ENCODE results near the gene TECPR2. TPM values are rescaled to one million over a fixed set of nuclear protein-coding genes. Genes with fewer than 3 reads are reported as not detected.

Gene TECPR2
- total RNA-seq, 1 donor from 2014 or later = 8.4 TPM

DNA sequence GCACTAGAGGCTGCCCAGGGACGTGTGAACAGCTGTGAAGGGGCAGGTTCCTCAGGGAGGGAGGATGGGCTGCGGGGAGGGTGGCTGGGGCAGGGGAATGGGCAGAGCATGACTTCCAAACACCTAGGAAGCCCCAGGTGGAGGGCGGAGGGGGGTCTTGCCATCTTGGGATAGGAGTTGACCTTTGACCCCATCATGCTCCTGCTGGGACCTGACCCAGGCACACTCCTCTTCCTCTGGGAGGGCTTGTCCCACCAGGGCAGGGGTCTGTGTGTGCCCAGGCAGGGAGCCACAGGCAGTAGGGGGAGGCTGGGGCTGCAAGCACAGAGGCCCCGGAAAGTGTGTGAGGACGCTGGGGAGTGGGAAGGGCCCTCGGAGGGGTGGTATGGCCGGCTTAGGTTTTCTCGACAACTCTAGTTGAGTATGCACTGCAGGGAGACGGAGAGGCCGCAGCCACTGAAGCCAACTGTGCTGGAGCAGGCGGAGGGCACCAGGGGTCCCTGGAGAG, 150.1 kb downstream of the TECPR2 start:
- peaks cover 9% of the 10 kb centered on the region for H4K20me1 ChIP-seq (ENCODE audit: low read depth)
- H3K36me3 ChIP-seq = no peaks in the 10 kb centered on the region
- no peak for DNase-seq (ENCODE audit: low spot score)
- Mint-ChIP-seq H3K36me3 (peaks cover 3% of the 10 kb centered on the region), H3K4me1 (peaks cover 33% of the 10 kb centered on the region), H3K27ac (peak overlapping the region; percentile 57), H3K4me3 (no peak overlapping the region), H3K27me3 (ENCODE audit: insufficient read depth, low read depth) (peaks cover 10% of the 10 kb centered on the region), H3K9me3 (no peaks in the 10 kb centered on the region)
- no peak overlapping the region for H3K9ac ChIP-seq
- peaks cover 37% of the 10 kb centered on the region for H3F3A ChIP-seq (ENCODE audit: low read depth)
- H3K4me2 ChIP-seq = no peak overlapping the region
- H3K27me3 ChIP-seq = peaks cover 5% of the 10 kb centered on the region
- TF ChIP-seq EZH2 (IDR thresholded peaks at IDR 0.05) = no peak
- TF ChIP-seq, protein P1, sequence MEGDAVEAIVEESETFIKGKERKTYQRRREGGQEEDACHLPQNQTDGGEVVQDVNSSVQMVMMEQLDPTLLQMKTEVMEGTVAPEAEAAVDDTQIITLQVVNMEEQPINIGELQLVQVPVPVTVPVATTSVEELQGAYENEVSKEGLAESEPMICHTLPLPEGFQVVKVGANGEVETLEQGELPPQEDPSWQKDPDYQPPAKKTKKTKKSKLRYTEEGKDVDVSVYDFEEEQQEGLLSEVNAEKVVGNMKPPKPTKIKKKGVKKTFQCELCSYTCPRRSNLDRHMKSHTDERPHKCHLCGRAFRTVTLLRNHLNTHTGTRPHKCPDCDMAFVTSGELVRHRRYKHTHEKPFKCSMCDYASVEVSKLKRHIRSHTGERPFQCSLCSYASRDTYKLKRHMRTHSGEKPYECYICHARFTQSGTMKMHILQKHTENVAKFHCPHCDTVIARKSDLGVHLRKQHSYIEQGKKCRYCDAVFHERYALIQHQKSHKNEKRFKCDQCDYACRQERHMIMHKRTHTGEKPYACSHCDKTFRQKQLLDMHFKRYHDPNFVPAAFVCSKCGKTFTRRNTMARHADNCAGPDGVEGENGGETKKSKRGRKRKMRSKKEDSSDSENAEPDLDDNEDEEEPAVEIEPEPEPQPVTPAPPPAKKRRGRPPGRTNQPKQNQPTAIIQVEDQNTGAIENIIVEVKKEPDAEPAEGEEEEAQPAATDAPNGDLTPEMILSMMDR (IDR thresholded peaks at IDR 0.05) = no peak
- no peak for TF ChIP-seq EZH2phosphoT487 (IDR thresholded peaks at IDR 0.05)
- no peaks in the 10 kb centered on the region for H3K9me3 ChIP-seq (ENCODE audit: low read depth)
- no peak overlapping the region for H3K4me3 ChIP-seq
- H3K79me2 ChIP-seq (ENCODE audit: low read depth) = peaks cover 7% of the 10 kb centered on the region
- no peak overlapping the region for H3K27ac ChIP-seq
- H3K4me1 ChIP-seq = peaks cover 4% of the 10 kb centered on the region
- no peak overlapping the region for H2AFZ ChIP-seq (replicated peaks)

DNA sequence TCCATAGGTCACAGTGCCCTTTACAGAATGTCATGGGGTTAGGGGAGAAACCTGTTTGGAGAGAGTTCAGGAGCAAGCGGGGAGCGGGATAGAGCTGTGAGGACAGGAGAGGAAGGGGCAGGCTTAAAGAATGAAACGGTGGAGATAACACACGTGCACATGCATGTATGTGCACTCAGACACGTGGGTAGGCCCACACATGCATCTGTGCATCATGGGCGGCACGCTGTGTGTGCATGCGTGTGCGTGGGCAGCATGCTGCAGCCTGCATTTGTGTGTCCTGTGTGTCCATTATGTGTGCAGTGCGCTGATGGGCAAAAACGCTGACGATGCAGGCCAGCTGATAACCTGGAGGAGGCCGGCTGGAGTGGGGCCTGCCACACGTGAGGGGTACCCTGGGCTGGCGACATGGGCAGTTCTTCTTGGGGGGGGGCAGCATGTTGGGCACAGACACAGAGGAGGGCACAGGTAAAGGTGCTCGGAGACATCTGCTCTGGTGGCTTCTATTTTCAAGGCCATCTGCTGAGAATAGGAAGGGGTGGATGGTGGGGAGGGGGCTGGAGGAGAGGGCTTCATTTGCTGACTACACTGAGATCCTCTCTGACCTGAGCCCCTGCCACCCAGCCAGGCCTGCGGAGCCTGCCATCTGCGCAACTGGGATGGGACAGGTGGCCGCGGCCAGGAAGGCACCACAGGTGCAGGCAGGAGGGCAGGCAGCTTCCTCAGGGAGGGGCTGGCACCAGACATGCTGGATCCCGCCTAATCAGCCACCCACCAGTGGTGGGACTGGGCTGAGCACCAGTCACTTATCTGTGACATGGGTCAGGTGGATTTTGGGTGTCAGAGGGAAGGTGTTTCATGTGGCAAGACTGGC, 151.4 kb downstream of the TECPR2 start:
- Histone ChIP-seq H3K9ac (no peak overlapping the region), H3K79me2 (ENCODE audit: low read depth) (no peaks in the 10 kb centered on the region), H3K9me3 (ENCODE audit: low read depth) (no peaks in the 10 kb centered on the region), H3K27me3 (peaks cover 15% of the 10 kb centered on the region), H3K36me3 (no peaks in the 10 kb centered on the region), H3F3A (ENCODE audit: low read depth) (peaks cover 34% of the 10 kb centered on the region), H4K20me1 (ENCODE audit: low read depth) (no peaks in the 10 kb centered on the region), H3K4me2 (no peak overlapping the region), H3K4me3 (no peak overlapping the region), H2AFZ (replicated peaks) (no peak overlapping the region), H3K4me1 (peaks cover 4% of the 10 kb centered on the region), H3K27ac (no peak overlapping the region)
- Mint-ChIP-seq H3K4me3 (no peak overlapping the region), H3K36me3 (no peaks in the 10 kb centered on the region), H3K27me3 (ENCODE audit: insufficient read depth, low read depth) (peaks cover 11% of the 10 kb centered on the region), H3K27ac (no peak overlapping the region), H3K4me1 (peaks cover 24% of the 10 kb centered on the region), H3K9me3 (no peaks in the 10 kb centered on the region)
- no peak for TF ChIP-seq EZH2phosphoT487 (IDR thresholded peaks at IDR 0.05)
- no peak for TF ChIP-seq EZH2 (IDR thresholded peaks at IDR 0.05)
- TF ChIP-seq, protein P1 (IDR thresholded peaks at IDR 0.05) = no peak
- no peak for DNase-seq (ENCODE audit: low spot score)

DNA sequence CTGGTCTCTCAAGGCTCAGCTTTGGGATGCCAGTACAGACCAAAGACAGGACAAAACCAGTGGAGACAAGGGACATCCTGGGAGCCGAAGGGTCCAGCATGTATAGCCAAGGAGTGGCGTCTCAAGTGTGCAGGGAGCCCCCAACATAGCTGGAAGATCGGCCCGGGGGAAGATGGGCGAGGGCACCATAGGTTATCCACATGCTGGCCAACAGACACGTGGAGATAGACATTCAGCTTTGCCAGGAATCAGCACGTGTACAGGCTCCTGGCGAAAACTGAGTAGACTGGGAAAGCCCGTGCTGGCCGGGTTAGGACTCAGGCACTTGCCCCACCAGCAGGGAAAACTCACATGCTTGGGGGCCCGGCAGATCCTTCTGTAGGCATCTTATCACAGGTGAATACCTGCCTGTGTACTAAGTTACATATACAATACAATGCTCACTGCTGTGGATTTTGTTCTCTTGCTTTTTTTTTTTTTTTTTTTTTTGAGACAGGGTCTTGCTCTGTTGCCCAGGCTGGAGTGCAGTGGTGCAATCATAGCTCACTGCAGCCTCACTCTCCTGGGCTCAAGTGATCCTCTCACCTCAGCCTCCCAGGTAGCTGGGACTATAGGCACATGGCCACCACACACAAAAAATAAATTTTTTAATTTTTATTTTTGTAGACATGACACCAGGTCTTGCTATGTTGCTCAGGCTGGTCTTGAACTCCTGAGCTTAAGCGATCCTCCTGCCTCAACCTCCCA, 152.4 kb downstream of the TECPR2 start:
- peaks cover 15% of the 10 kb centered on the region for H3K27me3 ChIP-seq
- H3K4me1 ChIP-seq = peaks cover 4% of the 10 kb centered on the region
- Mint-ChIP-seq H3K36me3 (no peaks in the 10 kb centered on the region), H3K9me3 (no peaks in the 10 kb centered on the region), H3K27ac (no peak overlapping the region), H3K27me3 (ENCODE audit: insufficient read depth, low read depth) (peaks cover 11% of the 10 kb centered on the region), H3K4me1 (peaks cover 24% of the 10 kb centered on the region), H3K4me3 (no peak overlapping the region)
- H3K9ac ChIP-seq = no peak overlapping the region
- H3K79me2 ChIP-seq (ENCODE audit: low read depth) = no peaks in the 10 kb centered on the region
- H2AFZ ChIP-seq (replicated peaks) = no peak overlapping the region
- DNase-seq (ENCODE audit: low spot score) = no peak
- H3K4me3 ChIP-seq = no peak overlapping the region
- TF ChIP-seq, protein P1 (IDR thresholded peaks at IDR 0.05) = no peak
- TF ChIP-seq EZH2phosphoT487 (IDR thresholded peaks at IDR 0.05) = no peak
- TF ChIP-seq EZH2 (IDR thresholded peaks at IDR 0.05) = no peak
- H3K36me3 ChIP-seq = no peaks in the 10 kb centered on the region
- peaks cover 38% of the 10 kb centered on the region for H3F3A ChIP-seq (ENCODE audit: low read depth)
- H3K9me3 ChIP-seq (ENCODE audit: low read depth) = no peaks in the 10 kb centered on the region
- H4K20me1 ChIP-seq (ENCODE audit: low read depth) = no peaks in the 10 kb centered on the region
- no peak overlapping the region for H3K27ac ChIP-seq
- no peak overlapping the region for H3K4me2 ChIP-seq

Measured in neural progenitor cell (in vitro differentiated cells).